Measurements from ENCODE around the gene NEURL1. TPM values are rescaled to one million over a fixed set of nuclear protein-coding genes. Genes with fewer than 3 reads are reported as not detected.

Gene NEURL1
- total and polyA plus RNA-seq, 12 donors = 0.05 to 1.0 (median 0.17) TPM; not detected in 3

DNA sequence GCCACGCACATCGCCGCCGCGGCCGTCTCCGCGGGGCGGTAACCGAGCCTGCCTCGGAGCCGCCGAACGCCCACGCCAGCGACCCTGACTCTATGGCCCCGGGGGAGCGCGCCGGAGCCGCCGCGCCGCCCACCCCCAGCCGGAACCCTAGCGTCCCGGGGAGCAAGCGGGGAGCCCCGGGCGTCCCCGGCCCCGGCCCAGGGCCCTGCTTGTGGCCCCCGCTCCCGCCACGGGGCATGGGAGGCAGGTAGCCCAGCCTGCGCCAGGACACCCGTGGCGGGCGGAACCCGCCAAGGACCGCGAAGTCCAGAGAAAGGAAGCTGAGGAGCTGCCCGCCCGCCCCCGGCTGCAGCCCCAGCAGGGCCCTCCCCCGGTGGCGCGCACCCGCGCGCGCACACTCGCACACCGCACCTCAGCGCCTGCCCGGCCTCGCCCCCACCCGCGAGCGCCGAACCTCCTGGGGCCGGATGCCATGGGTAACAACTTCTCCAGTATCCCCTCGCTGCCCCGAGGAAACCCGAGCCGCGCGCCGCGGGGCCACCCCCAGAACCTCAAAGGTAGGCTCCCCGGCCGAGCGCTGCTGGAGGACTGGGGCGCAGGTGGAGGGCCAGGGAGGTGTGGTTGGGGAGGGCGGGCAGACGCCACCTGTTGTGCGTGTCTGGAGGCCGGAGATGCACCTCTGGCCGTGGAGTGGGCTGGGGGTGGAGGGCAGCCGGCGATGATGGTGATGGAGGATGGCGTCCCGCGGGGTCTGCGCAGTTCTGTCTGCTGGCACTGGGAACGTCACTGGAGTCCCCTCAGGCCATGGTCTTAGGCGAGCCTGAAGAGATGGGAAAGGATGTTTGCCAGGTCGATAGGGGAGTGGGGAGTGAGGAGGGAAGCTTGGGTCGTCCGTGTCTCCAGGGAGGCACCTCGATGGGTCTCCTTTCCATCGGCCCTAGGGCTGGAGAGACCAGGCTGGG lies 692 bp downstream of the NEURL1 start:
- H3K36me3 ChIP-seq = no peaks in the 10 kb centered on the region
- 2% methylated on average over 65 to 91 of the region's 92 CpGs for WGBS, 2 donors
- peak in 3 of 8 donors; percentile 32 to 40 (median 38) for ATAC-seq
- H3K4me3 ChIP-seq = peak overlapping the region; percentile 55 to 71 (median 60)
- intact Hi-C loops (cut with DNase I) = no loop called here
- peaks cover 0 to 67% (median 26%) of the 10 kb centered on the region in 7 donors for H3K27me3 ChIP-seq
- H3K4me1 ChIP-seq = peaks cover 3 to 27% (median 19%) of the 10 kb centered on the region in 9 donors
- no peak overlapping the region for H3K27ac ChIP-seq
- H3K9me3 ChIP-seq = no peaks in the 10 kb centered on the region
- DNase-seq = no peak
- no peak for TF ChIP-seq CTCF (IDR thresholded peaks at IDR 0.05)

GRCh38 chr10:103495321-103495720 lies 1.8 kb downstream of the NEURL1 start:
- Histone ChIP-seq H3K36me3 (no peaks in the 10 kb centered on the region), H3K27ac (no peak overlapping the region), H3K9me3 (no peaks in the 10 kb centered on the region), H3K27me3 (peaks cover 0 to 74% (median 26%) of the 10 kb centered on the region in 7 donors), H3K4me1 (peaks cover 3 to 27% (median 19%) of the 10 kb centered on the region in 9 donors), H3K4me3 (no peak overlapping the region)
- no peak for TF ChIP-seq CTCF (IDR thresholded peaks at IDR 0.05)
- DNase-seq (no peak), ATAC-seq (no peak)
- 84 to 88% methylated on average over 3 of the region's 3 CpGs for WGBS, 2 donors
- intact Hi-C loops (cut with DNase I) = no loop called here

DNA sequence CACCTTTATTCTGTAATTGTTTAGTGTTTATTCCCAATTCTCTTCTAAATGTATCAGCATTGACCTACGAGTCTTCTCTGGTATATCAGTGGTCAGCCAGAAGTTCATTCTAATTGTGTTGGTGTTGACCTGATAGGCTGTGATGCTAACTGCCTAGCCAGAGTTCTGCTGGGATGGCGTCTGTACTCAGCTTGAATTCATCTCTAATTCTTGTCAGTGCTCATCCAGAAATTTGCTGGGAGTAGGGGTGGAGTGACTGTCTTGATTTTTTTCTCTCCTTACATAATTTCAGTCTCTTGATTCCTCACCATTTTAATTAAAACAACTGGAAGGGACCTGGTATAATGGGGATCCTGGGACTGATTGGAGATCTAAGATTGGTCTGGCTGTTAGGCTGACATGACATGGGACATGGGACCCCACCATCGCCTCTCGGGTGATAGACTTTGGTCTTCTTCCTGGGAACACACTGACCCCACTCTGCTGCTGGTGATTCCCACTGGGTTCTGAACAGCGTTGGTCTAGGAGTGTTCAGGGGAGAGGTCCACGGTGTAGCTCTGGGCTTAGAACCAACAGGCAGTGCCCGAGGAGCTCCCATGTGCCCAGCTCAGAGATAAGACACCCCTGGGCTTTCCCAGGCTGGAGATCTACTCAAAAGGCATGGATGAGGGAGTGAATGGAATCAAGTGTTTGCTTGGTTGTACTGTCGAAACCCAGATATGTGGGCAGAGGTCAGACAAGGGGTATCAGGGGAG lies 3.8 kb downstream of the NEURL1 start:
- Histone ChIP-seq H3K27ac (no peak overlapping the region), H3K27me3 (peaks cover 0 to 80% (median 32%) of the 10 kb centered on the region in 7 donors), H3K36me3 (no peaks in the 10 kb centered on the region), H3K9me3 (no peaks in the 10 kb centered on the region), H3K4me1 (peaks cover 3 to 20% (median 16%) of the 10 kb centered on the region in 9 donors), H3K4me3 (no peak overlapping the region)
- TF ChIP-seq CTCF (IDR thresholded peaks at IDR 0.05) = no peak
- 78 to 84% methylated on average over 8 of the region's 8 CpGs for WGBS, 2 donors
- ATAC-seq (no peak), DNase-seq (no peak)
- intact Hi-C loops (cut with DNase I) = no loop called here

- ATAC-seq = no peak
- no peak for TF ChIP-seq CTCF (IDR thresholded peaks at IDR 0.05)
- H3K9me3 ChIP-seq = no peaks in the 10 kb centered on the region
- peaks cover 3 to 11% (median 7%) of the 10 kb centered on the region in 9 donors for H3K4me1 ChIP-seq
- peaks cover 0 to 63% (median 32%) of the 10 kb centered on the region in 7 donors for H3K27me3 ChIP-seq
- intact Hi-C loops (cut with DNase I) = no loop called here
- H3K36me3 ChIP-seq = no peaks in the 10 kb centered on the region
- no peak for DNase-seq
- no peak overlapping the region for H3K27ac ChIP-seq
- H3K4me3 ChIP-seq = no peak overlapping the region
- 88% methylated on average over 5 of the region's 5 CpGs for WGBS, 2 donors
Measured at GRCh38 chr10:103498936-103499638, 5.6 kb downstream of the NEURL1 start.
